ENCODE data around the gene NCKAP5. TPM values are rescaled to one million over a fixed set of nuclear protein-coding genes. Genes with fewer than 3 reads are reported as not detected.

Gene NCKAP5
- total and polyA plus RNA-seq, 2 experiments from 2014 or later: 0.21 to 0.31 TPM

GRCh38 chr2:132651115-132652045 is 916.9 kb downstream of the NCKAP5 start:
- Histone ChIP-seq H3K9me3 (ENCODE audit: low read depth) (no peaks in the 10 kb centered on the region), H3K36me3 (no peaks in the 10 kb centered on the region), H3K27me3 (peaks cover 52% of the 10 kb centered on the region), H3K4me3 (no peak overlapping the region), H3K27ac (no peak overlapping the region), H3K4me1 (ENCODE audit: low read depth) (no peaks in the 10 kb centered on the region)
- TF ChIP-seq, protein P1, sequence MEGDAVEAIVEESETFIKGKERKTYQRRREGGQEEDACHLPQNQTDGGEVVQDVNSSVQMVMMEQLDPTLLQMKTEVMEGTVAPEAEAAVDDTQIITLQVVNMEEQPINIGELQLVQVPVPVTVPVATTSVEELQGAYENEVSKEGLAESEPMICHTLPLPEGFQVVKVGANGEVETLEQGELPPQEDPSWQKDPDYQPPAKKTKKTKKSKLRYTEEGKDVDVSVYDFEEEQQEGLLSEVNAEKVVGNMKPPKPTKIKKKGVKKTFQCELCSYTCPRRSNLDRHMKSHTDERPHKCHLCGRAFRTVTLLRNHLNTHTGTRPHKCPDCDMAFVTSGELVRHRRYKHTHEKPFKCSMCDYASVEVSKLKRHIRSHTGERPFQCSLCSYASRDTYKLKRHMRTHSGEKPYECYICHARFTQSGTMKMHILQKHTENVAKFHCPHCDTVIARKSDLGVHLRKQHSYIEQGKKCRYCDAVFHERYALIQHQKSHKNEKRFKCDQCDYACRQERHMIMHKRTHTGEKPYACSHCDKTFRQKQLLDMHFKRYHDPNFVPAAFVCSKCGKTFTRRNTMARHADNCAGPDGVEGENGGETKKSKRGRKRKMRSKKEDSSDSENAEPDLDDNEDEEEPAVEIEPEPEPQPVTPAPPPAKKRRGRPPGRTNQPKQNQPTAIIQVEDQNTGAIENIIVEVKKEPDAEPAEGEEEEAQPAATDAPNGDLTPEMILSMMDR (IDR thresholded peaks at IDR 0.05; ENCODE audit: low read depth, low read length): peak; percentile 70
- peak; percentile 54 to 60 for DNase-seq (ENCODE audit: low read depth in 1 of 2, low spot score in 1 of 2)

DNA sequence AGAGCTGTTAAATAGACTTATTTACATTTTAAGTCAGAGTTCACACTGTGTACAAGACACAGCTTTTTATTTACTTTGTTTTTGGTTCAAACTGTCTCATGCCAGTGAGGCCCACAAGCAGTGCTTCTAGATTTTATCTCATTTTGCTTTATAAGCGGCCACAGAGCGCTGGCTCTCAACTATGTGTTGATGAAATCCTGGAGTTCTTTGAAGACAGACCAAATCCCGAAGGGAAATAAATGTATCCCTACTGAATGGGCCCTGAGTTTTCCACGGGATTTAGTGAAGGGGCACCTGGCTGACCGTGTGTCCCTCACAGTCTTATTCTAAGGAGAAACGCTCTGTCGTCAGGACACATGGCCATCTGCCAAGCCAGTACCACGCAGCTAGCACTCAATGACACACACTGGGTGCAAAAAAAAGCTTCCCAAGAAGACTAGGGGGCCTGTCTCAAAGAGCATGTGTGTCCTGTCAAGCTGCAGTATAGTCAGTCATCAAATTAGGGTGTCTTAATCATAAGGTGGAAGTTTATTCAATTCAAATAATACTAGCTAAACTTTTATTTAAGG is 921.6 kb downstream of the NCKAP5 start:
- H3K9me3 ChIP-seq (ENCODE audit: low read depth): no peaks in the 10 kb centered on the region
- H3K27me3 ChIP-seq: peaks cover 51% of the 10 kb centered on the region
- DNase-seq (ENCODE audit: low read depth in 1 of 2, low spot score in 1 of 2): no peak
- no peak overlapping the region for H3K4me3 ChIP-seq
- no peak overlapping the region for H3K27ac ChIP-seq
- H3K4me1 ChIP-seq (ENCODE audit: low read depth): peaks cover 23% of the 10 kb centered on the region
- TF ChIP-seq, protein P1 (IDR thresholded peaks at IDR 0.05; ENCODE audit: low read depth, low read length): no peak
- H3K36me3 ChIP-seq: no peaks in the 10 kb centered on the region

GRCh38 chr2:132645722-132646539 is 922.3 kb downstream of the NCKAP5 start:
- Histone ChIP-seq H3K4me3 (no peak overlapping the region), H3K36me3 (no peaks in the 10 kb centered on the region), H3K27me3 (peaks cover 50% of the 10 kb centered on the region), H3K4me1 (ENCODE audit: low read depth) (peaks cover 29% of the 10 kb centered on the region), H3K9me3 (ENCODE audit: low read depth) (no peaks in the 10 kb centered on the region), H3K27ac (no peak overlapping the region)
- TF ChIP-seq, protein P1 (IDR thresholded peaks at IDR 0.05; ENCODE audit: low read depth, low read length): no peak
- DNase-seq (ENCODE audit: low read depth in 1 of 2, low spot score in 1 of 2): no peak

DNA sequence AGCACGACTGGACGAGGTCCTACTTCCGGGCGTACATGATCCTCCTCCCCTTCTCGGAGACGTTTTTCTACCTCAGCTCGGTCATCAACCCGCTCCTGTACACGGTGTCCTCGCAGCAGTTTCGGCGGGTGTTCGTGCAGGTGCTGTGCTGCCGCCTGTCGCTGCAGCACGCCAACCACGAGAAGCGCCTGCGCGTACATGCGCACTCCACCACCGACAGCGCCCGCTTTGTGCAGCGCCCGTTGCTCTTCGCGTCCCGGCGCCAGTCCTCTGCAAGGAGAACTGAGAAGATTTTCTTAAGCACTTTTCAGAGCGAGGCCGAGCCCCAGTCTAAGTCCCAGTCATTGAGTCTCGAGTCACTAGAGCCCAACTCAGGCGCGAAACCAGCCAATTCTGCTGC is 923.1 kb downstream of the NCKAP5 start:
- DNase-seq (ENCODE audit: low read depth in 1 of 2, low spot score in 1 of 2): no peak
- Histone ChIP-seq H3K36me3 (no peaks in the 10 kb centered on the region), H3K9me3 (ENCODE audit: low read depth) (no peaks in the 10 kb centered on the region), H3K4me1 (ENCODE audit: low read depth) (peaks cover 34% of the 10 kb centered on the region), H3K4me3 (no peak overlapping the region), H3K27me3 (peaks cover 48% of the 10 kb centered on the region), H3K27ac (no peak overlapping the region)
- TF ChIP-seq, protein P1 (IDR thresholded peaks at IDR 0.05; ENCODE audit: low read depth, low read length): no peak

- Histone ChIP-seq H3K9me3 (ENCODE audit: low read depth) (no peaks in the 10 kb centered on the region), H3K36me3 (no peaks in the 10 kb centered on the region), H3K4me3 (no peak overlapping the region), H3K27me3 (peaks cover 22% of the 10 kb centered on the region), H3K4me1 (ENCODE audit: low read depth) (peaks cover 44% of the 10 kb centered on the region), H3K27ac (no peak overlapping the region)
- TF ChIP-seq, protein P1 (IDR thresholded peaks at IDR 0.05; ENCODE audit: low read depth, low read length): no peak
- DNase-seq (ENCODE audit: low read depth in 1 of 2, low spot score in 1 of 2): peak in 1 of 2 donors; percentile 49
Measured at GRCh38 chr2:132642415-132642814, 925.8 kb downstream of the NCKAP5 start.

Data from cardiac muscle cell (in vitro differentiated cells and primary cell).